NCI-H128 (cell line): ENCODE data around the gene SCARB2.
"Not testable (repeated sequence)": the region's sequence is repeated elsewhere in the genome, so short reads cannot be mapped to it uniquely, and the experiment has no call there.

ENCODE experiments used
- DNase-seq: peaks from one replicate; lab custom pipeline; 2025; ENCODE audit not compliant: unreplicated experiment; lab: John Stamatoyannopoulos, UW

The SCARB2 gene

GRCh38 chr4:76213415-76214176, at the start of gene SCARB2:
SCARB2 (minus strand) TSS chr4:76213824; CDS start chr4:76213543, 281 bp downstream.
- DNase-seq: peak; percentile 49

DNA sequence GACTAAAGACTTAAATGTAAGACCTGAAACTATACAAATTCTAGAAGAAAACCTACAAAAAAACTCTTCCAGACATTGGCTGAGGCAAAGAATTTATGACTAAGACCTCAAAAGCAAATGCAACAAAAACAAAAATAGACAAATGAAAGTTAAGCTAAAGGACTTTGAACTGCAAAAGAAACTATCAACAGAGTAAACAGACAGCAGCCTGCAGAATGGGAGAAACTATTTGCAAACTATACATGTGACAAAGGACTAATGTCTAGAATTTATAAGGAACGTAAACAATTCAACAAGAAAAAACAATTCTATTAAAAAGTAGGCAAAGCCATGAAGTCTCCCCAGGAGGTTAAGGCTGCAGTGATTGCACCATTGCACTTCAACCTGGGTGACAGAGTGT, 46.9 kb upstream of the SCARB2 start:
- DNase-seq: no peak

DNA sequence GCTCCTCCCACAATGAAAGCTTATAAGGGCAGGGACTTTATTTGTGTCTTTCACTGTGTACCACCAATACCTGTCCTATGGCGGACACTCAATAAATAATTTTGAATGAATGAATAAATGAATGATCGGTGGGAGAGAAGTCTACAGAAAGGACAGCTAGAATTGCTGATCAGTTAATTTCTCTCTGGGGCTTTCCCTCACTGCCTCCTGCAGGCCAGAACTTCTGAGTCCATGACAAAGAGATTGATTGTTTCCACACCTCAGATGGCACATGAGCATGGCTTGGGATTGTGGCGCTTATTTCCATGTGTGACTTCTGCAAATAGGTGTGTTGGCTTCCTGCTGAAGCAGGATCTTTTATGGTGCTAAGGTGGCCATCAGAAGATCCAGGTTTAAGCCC, 44.2 kb upstream of the SCARB2 start:
- DNase-seq: no peak

GRCh38 chr4:76256968-76257367, 43.3 kb upstream of the SCARB2 start:
- DNase-seq: no peak

GRCh38 chr4:76256032-76256431, 42.4 kb upstream of the SCARB2 start:
- no peak for DNase-seq

GRCh38 chr4:76253511-76253910, 39.9 kb upstream of the SCARB2 start:
- no peak for DNase-seq

DNA sequence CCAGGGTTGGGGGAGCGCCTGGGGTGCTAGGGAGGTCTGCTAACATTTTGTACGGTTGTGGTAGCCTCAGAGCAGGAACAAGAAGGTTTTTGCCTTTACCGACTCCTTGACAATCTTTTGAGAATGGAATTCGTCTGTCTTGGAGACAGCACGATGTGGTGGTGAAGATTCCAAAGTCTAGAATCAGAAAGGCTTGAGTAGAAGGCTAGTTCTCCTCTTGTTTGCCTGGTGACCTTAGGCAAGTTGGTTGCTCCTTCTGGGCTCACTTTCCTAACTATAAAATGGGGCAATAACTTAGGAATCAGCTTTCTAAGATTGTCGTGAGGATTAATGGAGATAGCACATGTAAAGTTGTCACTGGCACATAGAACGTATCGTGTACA, 38.6 kb upstream of the SCARB2 start:
- DNase-seq: no peak

DNA sequence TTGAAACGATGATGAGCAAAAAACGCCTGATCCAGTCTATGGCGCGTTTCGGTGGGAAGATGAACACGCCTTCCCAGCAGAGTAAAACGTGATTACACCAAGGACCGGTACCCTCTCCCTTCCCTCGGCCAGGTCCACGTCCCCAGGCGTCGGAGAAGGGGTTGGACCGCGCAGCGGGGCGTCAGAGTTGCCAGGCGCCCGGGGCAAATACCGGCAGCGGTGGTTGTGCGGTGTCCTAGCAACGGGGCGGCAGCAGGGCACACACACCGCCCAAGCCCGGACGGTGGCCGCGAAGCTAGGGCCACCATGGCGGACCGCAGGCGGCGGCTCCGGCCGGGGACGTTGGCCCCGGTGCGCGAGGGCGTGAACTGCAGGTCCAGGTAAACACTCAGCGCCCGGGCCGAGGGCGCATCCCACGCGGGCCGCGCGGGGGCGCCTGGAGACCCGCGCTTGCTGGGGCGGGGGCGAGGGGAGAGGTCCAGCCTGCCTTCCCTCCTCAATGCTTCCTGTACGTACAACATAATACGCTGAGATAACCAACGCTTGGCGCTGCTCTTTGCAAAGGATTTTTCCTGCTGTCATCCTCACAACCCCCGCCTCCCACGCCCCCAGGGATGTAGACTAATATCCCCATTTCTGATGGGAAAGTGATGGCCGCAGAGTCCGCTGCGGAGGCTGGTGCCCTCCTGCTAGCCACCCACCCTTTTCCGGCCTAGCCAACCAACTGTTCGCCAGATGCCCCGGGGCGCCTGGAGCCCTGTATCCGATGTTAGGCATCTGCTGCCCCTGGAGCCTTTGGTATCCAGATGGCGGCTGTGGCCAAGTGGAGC, 38.0 kb upstream of the SCARB2 start, which contains the start of gene FAM47E:
FAM47E (plus strand) TSS at position 281 of the 830 bp plus-strand sequence; CDS start at position 307, 26 bp downstream.
- DNase-seq: peak; percentile 12

GRCh38 chr4:76250962-76251361, 37.3 kb upstream of the SCARB2 start:
- no peak for DNase-seq

- DNase-seq: no peak
Observed at GRCh38 chr4:76246852-76247251, 33.2 kb upstream of the SCARB2 start.

DNA sequence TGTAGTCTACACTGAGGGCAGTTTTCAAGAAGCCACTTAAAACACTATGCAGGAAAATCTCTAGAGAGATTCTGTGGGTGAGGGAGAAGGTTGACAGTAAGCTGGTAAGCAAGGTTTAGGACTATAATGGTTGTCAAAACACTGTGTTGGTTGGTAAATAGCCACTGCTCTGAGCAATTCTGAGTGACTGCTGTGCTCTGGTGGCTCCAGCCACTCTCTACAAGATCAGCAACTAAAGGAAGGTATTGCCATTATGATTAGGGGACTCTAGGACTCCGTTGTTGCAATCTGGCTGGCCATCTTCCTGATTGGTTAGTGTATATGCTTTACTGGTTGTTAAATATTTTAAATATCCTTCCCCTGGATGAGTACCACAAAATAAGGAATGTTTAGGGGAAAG, 32.4 kb upstream of the SCARB2 start:
- DNase-seq: no peak

GRCh38 chr4:76243877-76244276, 30.3 kb upstream of the SCARB2 start:
- DNase-seq: not testable (repeated sequence)

DNA sequence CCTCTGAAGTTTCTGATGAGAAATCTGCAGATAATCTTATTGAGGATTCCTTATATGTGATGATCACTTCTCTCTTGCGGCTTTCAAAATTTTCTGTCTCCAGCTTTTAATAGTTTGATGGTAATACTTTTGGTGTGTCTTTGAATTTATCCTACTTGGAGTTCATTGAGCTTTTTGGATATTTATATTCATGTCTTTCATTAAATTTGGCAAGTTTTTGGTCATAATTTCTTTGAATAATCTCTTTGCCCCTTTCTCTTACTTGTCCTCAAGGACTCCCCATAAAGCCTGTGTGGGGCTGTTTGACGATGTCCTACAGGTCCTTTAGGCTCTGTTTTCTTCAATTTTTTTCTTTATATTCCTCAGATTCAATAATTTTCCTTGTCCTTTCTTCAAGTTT, 26.6 kb upstream of the SCARB2 start:
- DNase-seq: no peak

DNA sequence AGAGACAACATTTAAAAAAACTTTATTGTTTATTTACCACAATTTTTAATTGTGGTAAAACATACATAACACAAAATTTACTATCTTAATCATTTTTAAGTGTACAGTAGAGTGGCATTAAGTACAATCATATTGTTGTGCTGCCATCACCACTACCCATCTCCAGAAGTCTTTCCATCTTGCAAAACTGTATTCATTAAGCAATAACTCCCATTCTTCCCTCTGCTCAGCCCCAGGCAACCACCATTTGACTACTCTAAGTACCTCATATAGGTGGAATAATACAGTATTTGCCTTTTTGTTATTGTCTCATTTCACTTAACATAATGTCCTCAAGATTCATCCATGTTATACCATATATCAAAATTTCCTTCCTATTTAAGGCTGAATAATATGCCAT, 25.1 kb upstream of the SCARB2 start:
- DNase-seq: no peak

GRCh38 chr4:76238236-76238635, 24.6 kb upstream of the SCARB2 start:
- DNase-seq: no peak

DNA sequence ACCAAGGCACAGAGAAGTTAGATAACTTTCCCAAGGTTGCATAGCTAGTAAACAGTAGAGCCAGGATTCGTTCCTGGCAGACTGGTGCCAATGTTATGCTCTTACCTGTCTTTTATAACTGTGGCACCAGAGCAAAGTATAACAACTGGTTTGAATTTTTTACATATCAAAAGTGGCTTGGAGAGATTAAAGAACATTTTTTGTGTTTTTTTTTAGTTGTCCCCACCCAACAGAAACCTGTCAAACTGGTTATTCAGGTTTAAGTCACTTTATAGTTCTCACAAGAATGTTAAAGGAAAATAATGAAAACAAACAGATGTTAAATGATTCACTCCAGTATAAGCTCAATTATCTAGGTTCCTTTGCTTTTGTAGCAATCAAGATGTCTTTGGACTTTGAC, 22.3 kb upstream of the SCARB2 start:
- DNase-seq: no peak

GRCh38 chr4:76235407-76235806, 21.8 kb upstream of the SCARB2 start:
- DNase-seq: no peak

GRCh38 chr4:76234679-76235044, 21.0 kb upstream of the SCARB2 start:
- no peak for DNase-seq

GRCh38 chr4:76233967-76234678, 20.5 kb upstream of the SCARB2 start:
- no peak for DNase-seq

DNA sequence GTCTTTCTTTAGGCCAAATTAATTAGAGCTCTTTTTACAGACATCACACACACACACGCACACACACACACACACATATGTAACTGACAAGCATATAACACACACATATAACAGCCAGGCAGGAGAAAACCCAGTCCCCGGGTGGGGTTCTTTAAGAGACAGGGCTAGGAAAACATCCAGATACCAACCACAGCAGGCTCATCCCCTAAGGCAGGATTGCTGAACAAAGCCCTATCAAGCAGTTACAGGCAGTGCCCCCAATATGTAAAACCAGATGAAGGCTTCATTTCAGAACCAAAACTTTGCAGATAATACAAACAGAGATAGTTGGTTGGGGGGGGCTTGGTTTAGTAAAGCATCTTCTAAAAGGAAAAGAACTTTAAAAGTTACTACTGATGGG, 19.9 kb upstream of the SCARB2 start:
- DNase-seq: no peak

DNA sequence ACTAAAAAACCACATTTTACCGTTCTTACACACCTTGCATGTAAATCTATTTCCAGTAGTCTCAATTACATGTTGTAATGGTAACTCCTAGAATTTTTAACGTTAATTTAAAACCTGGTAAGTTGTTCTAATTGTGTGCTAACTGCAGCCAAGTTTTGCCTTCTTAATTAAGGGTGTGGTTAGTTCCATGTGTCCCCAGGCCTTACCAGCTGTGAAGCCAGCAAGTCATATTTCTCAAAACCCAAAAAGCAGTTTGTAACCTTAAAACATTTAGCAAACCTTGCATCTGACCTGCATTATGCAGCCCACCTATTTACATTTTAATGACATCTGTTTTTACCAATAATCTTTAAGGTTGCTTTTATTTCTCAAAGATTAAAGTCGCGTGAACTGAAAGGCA, 19.5 kb upstream of the SCARB2 start:
- no peak for DNase-seq

GRCh38 chr4:76232681-76233080, 19.1 kb upstream of the SCARB2 start:
- no peak for DNase-seq
